Omental fat pad (tissue), 4 donors: ENCODE results near the gene CCDC148. TPM values are rescaled to one million over a fixed set of nuclear protein-coding genes. Genes with fewer than 3 reads are reported as not detected.
"Not testable (repeated sequence)": the region's sequence is repeated elsewhere in the genome, so short reads cannot be mapped to it uniquely, and the experiment has no call there.

ENCODE experiments used
- ATAC-seq: fragments of 150-250 bp; one replicate; pipeline ENCODE4 v1.9.1; 2016; ENCODE audit warnings: mild to moderate bottlenecking, moderate library complexity; ENCODE audit not compliant: low FRiP score
- DNase-seq: peaks from one replicate; pipeline ENCODE4 v3.0.0-alpha.2; 2019; ENCODE audit warnings: low spot score
- CTCF ChIP-seq, 3 donors: fragments of 450-650 bp; IDR thresholded peaks; one replicate each; pipeline ENCODE4 v1.5.1; 2016 to 2017; ENCODE audit warnings: antibody characterized with exemption in 3 of 3, mild to moderate bottlenecking in 3 of 3, moderate library complexity in 2 of 3
- total RNA-seq, 4 donors: library from RNA; depleted of rRNA; stranded (reverse); fragments of >200 nt; gene quantifications; one replicate each; pipeline ENCODE4 v1.1.0, GENCODE V29; 2016

CCDC148 gene
- total RNA-seq, 4 donors from 2014 or later, result 0.48 TPM; not detected in 3

GRCh38 chr2:158357699-158358098 is 98.9 kb downstream of the CCDC148 start:
- DNase-seq (no peak), ATAC-seq (no peak)
- no peak for TF ChIP-seq CTCF (IDR thresholded peaks at IDR 0.05)

GRCh38 chr2:158357122-158357521 is 99.4 kb downstream of the CCDC148 start:
- ATAC-seq (no peak), DNase-seq (no peak)
- no peak for TF ChIP-seq CTCF (IDR thresholded peaks at IDR 0.05)

GRCh38 chr2:158351466-158351816 is 105.1 kb downstream of the CCDC148 start:
- ATAC-seq, DNase-seq: not testable (repeated sequence)

GRCh38 chr2:158350751-158351465 is 105.6 kb downstream of the CCDC148 start:
- ATAC-seq, DNase-seq: not testable (repeated sequence)

- ATAC-seq (no peak), DNase-seq (no peak)
- TF ChIP-seq CTCF (IDR thresholded peaks at IDR 0.05), result no peak
Measured at GRCh38 chr2:158346032-158346431, 110.5 kb downstream of the CCDC148 start.

- TF ChIP-seq CTCF (IDR thresholded peaks at IDR 0.05), result no peak
- ATAC-seq, result no peak
- no peak for DNase-seq
Measured at GRCh38 chr2:158339513-158339912, 117.0 kb downstream of the CCDC148 start.

GRCh38 chr2:158337018-158337417 is 119.5 kb downstream of the CCDC148 start:
- no peak for TF ChIP-seq CTCF (IDR thresholded peaks at IDR 0.05)
- DNase-seq (no peak), ATAC-seq (peak; percentile 70)

- DNase-seq, ATAC-seq: not testable (repeated sequence)
Measured at GRCh38 chr2:158331799-158332198, 124.8 kb downstream of the CCDC148 start.
